Mesodermal cell (in vitro differentiated cells): Measurements from ENCODE around the gene CKB.

ENCODE experiments used
- H3K27ac ChIP-seq: 2 replicates; pipeline ENCODE4 v1.7.0; 2013; ENCODE audit warnings: mild to moderate bottlenecking, low read depth, low read length, moderate library complexity; ENCODE audit not compliant: severe bottlenecking
- H3K36me3 ChIP-seq: 2 replicates; pipeline ENCODE4 v1.7.1; 2013; ENCODE audit warnings: mild to moderate bottlenecking, low read length, moderate library complexity; ENCODE audit not compliant: control insufficient read depth, insufficient read depth
- H3K4me1 ChIP-seq: one replicate; pipeline ENCODE4 v1.7.1; 2013; ENCODE audit warnings: mild to moderate bottlenecking, low read length; ENCODE audit not compliant: insufficient read depth, control insufficient read depth, poor library complexity, severe bottlenecking
- H3K4me3 ChIP-seq: 2 replicates; pipeline ENCODE4 v1.7.0; 2013; ENCODE audit warnings: low read length, control low read depth, mild to moderate bottlenecking; ENCODE audit not compliant: insufficient read depth, poor library complexity, severe bottlenecking; ENCODE audit errors: extremely low read depth
- H3K9me3 ChIP-seq: 2 replicates; pipeline ENCODE4 v1.7.1; 2013; ENCODE audit warnings: mild to moderate bottlenecking, low read length, moderate library complexity; ENCODE audit not compliant: control insufficient read depth
- WGBS, 2 experiments: methylation state at CpG; one replicate each; pipeline ENCODE4 v1.1.5; 2013; ENCODE audit warnings: missing lambda C conversion rate in 2 of 2; ENCODE audit not compliant: insufficient coverage in 2 of 2; 5-methylcytosine and 5-hydroxymethylcytosine counted together

CKB gene

GRCh38 chr14:103558071-103558882 is 35.6 kb upstream of the CKB start:
- Histone ChIP-seq H3K4me3 (no peak overlapping the region), H3K36me3 (peaks cover 48% of the 10 kb centered on the region), H3K4me1 (peaks cover 11% of the 10 kb centered on the region), H3K27ac (no peak overlapping the region), H3K9me3 (no peaks in the 10 kb centered on the region)
- WGBS, 2 experiments: 92 to 96% methylated on average over 13 to 15 of the region's 16 CpGs

- H3K9me3 ChIP-seq: no peaks in the 10 kb centered on the region
- 90 to 96% methylated on average over 11 to 14 of the region's 15 CpGs for WGBS, 2 experiments
- H3K27ac ChIP-seq: no peak overlapping the region
- peaks cover 17% of the 10 kb centered on the region for H3K4me1 ChIP-seq
- H3K4me3 ChIP-seq: no peak overlapping the region
- peaks cover 50% of the 10 kb centered on the region for H3K36me3 ChIP-seq
Measured at GRCh38 chr14:103556946-103557758, 34.5 kb upstream of the CKB start.

GRCh38 chr14:103555559-103556337 is 33.1 kb upstream of the CKB start:
- Histone ChIP-seq H3K36me3 (peaks cover 50% of the 10 kb centered on the region), H3K27ac (no peak overlapping the region), H3K9me3 (no peaks in the 10 kb centered on the region), H3K4me3 (no peak overlapping the region), H3K4me1 (peaks cover 21% of the 10 kb centered on the region)
- WGBS, 2 experiments: 91 to 96% methylated on average over 9 to 13 of the region's 15 CpGs

DNA sequence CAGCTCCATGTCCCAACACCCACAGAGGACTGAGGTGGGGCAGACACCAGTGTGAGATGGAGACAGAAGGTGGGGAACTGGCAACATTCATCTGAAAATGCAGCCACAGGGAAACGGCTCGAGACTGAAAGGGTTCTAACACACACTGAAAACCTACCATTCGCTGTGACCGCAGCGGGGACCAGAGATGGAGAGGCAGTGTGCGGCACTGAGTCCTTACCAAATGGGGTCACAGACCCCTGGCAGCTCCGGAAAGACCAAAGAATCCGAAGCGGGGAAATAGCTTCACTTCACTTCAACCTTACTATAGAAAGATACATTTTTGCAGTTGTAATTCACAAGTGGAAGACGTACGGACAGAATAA is 30.2 kb upstream of the CKB start:
- Histone ChIP-seq H3K4me3 (no peak overlapping the region), H3K9me3 (no peaks in the 10 kb centered on the region), H3K27ac (no peak overlapping the region), H3K4me1 (peaks cover 10% of the 10 kb centered on the region), H3K36me3 (peaks cover 24% of the 10 kb centered on the region)
- WGBS, 2 experiments: 97 to 98% methylated on average over 8 to 11 of the region's 11 CpGs

DNA sequence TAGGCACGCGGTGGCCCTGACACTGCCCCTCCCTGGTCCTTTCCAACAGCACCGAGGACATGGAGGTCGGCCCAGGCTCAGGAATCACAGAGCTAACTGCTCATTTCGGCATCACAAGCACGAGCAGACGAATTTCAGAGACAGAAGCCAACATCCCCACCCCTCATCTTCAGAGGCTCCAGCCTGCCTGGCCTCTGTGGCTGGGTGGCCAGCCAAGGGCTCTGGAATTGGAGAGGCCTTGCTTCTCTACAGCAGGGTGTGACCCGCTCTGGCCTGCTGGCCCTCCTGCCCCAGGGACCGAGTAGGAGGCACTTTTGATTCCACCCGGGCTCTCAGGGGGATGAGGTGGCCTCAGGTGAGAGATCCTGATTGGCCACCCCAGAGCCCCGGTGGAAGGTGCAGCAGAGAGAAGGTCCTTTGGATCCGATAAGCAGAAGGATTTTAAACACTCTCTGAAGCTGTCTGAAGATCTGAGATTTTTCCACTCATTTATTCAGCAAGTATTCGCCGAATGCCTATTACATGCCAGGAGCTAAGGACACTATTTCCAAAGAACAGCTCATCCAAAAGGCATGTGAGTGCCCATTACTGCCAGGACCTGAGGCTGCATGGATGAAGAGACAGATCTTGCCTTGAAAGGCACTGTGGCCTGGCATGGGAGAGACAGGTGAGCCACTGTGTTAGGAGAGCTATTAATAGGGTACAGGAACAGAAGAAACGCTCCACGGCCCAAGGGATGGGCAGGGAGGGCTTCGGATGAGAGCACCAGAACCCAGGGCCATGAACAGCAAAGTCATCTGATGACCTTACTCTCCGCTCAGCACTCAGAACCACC is 29.6 kb upstream of the CKB start:
- Histone ChIP-seq H3K4me3 (no peak overlapping the region), H3K36me3 (peaks cover 20% of the 10 kb centered on the region), H3K4me1 (peaks cover 10% of the 10 kb centered on the region), H3K27ac (no peak overlapping the region), H3K9me3 (no peaks in the 10 kb centered on the region)
- 90 to 95% methylated on average over 12 to 15 of the region's 18 CpGs for WGBS, 2 experiments

DNA sequence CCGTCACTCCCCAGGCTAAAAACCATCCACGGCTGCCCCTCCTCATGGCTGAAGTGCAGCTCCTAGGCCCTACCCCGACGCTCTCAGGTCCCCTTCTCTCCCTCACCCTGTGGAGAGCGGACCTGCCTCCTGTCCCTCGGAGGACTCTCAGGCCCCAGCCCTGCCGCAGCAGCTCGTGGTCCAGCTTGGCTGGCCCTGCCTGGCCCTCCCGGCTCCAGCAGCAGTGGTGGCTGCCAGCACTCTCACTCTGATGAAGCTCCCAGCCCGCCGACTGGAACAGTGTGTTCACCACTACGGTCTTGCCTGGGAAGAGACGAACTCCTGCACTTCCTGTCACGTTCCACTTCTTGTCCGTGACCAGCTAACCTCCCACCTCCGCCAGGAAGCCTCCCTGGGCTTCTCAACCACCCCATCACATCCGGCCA is 28.7 kb upstream of the CKB start:
- Histone ChIP-seq H3K27ac (no peak overlapping the region), H3K4me3 (no peak overlapping the region), H3K36me3 (peaks cover 14% of the 10 kb centered on the region), H3K9me3 (no peaks in the 10 kb centered on the region), H3K4me1 (peaks cover 10% of the 10 kb centered on the region)
- WGBS, 2 experiments: 92 to 94% methylated on average over 16 to 17 of the region's 17 CpGs

DNA sequence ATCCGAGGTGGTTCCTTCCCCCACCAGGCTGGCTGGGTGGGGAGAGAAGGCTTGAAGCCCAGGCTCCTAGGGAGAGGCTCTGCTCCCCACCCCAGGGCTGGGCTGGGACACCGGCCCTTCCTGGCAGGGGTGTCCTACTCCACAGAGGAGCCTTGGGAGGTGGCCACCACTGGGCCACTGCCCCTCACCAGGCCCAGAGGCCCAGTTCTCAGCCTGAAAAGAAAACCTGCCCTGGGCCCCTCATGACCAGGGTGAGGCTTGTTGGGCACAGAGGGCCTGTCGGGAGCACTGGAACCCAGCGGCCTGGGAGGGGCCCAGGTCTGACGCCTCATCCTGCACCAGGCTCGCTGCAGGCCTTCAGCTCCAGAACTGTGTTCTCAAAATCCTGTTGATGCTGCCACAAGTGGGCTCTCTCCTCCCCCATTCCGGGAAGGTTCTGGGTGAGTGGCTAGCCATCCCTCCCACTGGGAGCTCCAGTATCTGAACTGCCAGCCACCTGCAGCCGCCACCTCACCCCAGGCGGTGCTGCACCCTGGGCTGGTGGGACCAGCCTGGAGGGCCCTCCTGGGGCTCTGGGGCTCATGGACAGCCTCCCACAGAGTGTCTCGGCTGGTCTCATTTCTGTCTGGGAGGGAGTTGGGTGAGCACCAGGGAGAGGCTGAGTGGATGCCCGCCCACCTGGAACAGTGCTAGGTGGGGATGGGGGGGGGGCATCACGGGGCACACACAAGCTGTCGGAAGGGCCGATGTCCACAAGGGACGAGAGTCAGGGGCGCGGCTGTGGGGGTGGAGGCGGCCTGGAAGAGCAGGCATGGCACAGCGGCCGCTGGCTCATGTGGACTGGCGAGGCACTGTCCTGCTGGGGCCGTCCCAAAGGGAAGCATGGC is 28.1 kb upstream of the CKB start:
- Histone ChIP-seq H3K4me3 (no peak overlapping the region), H3K36me3 (peaks cover 12% of the 10 kb centered on the region), H3K4me1 (peaks cover 10% of the 10 kb centered on the region), H3K27ac (no peak overlapping the region), H3K9me3 (no peaks in the 10 kb centered on the region)
- WGBS, 2 experiments: 90 to 95% methylated on average over 17 to 22 of the region's 22 CpGs

DNA sequence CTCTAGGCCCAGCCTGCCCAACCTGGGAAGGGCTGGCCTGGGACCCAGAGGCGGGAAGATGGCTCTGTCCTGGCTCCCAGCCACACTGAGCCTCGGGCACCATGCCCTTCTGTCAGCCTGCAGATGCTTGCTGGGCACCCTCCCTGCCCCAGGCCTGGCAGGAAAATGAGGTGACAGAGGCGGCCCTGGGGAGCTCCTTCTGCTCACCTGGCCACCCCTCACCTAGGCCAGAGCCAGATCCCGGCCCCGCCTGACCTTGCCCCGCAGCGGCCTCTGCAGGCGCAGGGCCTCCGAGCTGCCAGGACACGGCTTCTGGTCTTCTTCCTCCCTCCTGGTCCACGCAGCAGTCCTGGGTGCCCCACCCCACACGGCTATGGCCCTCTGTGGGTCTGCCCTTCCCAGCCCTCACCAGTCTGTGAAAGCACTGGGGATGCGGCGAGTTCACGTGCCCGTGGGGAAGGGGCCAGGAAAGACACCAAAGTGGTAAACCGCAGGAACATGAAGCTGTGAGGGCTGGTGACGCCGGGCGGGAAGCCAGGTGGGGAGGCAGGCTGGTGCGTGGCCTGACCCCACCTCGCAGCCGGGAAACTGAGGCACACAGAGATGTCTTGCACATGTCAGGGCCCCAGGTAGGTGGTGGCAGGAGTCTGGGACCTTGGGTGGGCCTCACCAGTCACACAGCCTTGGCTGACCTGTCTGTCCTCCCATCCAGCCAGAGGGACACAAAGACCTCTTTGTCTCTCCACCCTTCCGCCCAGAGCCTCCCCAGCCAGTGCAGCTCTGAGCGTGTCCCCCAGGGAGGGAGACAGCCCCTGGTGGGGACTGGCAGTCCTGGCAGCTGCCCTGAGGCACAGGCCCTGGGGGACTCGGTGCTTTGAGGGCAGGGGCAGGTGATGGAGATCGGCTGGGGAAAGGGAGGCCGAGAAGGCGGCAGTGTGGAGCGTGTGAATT is 27.0 kb upstream of the CKB start:
- WGBS, 2 experiments: 87 to 93% methylated on average over 21 to 28 of the region's 30 CpGs
- H3K4me3 ChIP-seq: no peak overlapping the region
- no peaks in the 10 kb centered on the region for H3K9me3 ChIP-seq
- H3K36me3 ChIP-seq: peaks cover 4% of the 10 kb centered on the region
- no peak overlapping the region for H3K27ac ChIP-seq
- H3K4me1 ChIP-seq: peaks cover 10% of the 10 kb centered on the region
